Hematopoietic multipotent progenitor cell (in vitro differentiated cells): ENCODE results near the gene CAPN14. TPM values are rescaled to one million over a fixed set of nuclear protein-coding genes. Genes with fewer than 3 reads are reported as not detected.

Experiments used
- DNase-seq, 3 donors: peaks; one replicate each; pipeline ENCODE4 v3.0.0-alpha.2; 2011 to 2015; ENCODE audit warnings: low read depth in 2 of 3, low spot score in 2 of 3
- total RNA-seq: library from RNA; depleted of rRNA; stranded (reverse); fragments of >200 nt; gene quantifications from one replicate; pipeline ENCODE4 v1.2.3, GENCODE V29; 2012

Gene CAPN14
- total RNA-seq, 1 donor, result 1.9 TPM

DNA sequence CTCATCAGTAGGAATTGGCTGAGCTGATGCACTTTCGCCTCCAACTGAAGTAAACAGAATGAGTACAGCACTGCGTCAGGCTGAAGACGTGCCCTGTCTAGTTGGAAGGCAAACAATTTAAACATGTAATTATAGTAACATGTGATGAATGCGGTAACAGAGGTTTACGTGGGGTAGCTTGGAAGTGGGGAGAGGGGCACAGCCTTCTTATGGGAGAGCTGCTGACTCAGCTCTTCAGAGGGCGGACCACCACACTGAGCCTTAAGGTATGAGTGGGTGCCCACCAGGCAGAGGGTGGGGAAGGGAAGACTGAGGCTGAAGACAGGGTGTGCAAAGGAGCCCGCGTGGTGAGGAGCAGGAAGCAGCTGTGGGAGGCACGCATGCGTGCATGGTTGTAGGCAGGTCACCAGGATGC, 10.4 kb upstream of the CAPN14 start:
- DNase-seq, result no peak

DNA sequence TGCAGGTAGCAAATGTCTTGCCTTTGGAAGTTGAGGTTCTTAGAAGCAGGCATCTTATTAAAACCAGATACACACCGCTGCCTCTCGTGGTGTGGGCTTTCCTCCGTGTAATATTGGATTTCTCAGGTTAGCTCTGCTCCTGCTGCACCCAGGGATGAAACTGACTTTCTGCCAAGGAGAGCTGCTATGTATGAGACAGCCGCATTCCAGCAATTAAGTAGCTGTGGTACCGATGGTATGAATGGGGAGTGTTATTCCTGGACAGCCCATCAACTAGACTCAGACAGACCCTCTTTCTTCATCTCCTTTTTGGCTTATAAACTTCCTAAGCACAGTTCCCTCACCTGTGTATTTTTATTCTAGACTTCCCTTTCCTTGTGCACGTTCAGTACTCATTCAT, 9.8 kb upstream of the CAPN14 start:
- DNase-seq, result no peak

DNA sequence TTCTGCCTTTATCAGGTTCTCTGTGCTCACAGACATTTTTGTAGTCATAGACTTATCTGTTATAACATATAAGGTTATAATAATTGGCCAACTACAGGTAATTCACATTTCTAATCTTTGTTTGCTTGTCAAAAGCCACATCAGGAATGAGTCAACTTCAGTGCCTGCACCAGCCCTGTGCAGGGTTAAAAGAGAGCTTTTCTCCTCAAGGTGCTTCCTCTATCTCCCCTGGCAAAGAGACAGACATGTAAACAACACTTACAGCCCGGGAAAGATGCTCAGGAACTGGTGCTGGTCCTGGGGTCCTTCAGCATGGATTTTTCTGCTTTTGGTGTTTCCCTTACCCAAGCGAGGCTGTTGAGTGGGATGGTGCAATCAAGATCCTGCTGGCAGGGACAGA, 9.0 kb upstream of the CAPN14 start:
- peak in 1 of 3 donors; percentile 12 for DNase-seq

DNA sequence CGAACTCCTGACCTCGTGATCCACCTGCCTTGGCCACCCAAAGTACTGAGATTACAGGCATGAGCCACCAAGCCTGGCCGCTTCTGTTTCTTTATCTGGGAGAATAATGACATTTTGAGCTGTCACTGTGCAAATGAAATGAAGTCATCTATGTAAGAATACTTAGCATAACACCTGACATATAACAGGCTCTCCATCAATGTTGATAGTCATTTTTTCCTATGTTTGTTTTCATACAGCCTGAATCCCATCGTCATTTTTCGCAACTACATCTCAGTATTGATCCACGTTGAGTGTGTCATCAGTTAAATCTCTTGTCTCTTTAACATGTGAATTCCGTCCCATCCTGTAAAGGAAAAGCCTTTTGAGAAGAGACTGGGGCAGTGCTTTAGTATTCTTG, 6.4 kb upstream of the CAPN14 start:
- DNase-seq, result no peak

DNA sequence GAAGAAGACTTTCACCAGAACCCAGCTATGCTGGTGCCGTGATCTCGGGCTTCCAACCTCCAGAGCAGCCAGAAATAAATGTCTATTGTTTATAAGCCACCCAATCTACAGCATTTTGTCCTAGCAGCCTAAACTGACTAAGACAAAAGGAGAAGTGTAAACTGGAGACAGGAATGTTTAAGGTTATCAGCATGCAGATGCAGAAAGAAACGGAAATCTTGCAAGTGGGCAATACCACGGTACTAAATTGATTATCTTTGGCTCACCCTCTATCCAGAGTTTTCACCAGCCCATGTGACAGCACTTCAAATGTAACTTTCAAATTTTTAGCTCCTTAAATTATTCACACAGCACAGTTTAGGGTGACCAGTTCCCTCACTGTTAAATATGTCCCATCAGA, 5.7 kb upstream of the CAPN14 start:
- DNase-seq, result peak in 2 of 3 donors; percentile 26 to 46

DNA sequence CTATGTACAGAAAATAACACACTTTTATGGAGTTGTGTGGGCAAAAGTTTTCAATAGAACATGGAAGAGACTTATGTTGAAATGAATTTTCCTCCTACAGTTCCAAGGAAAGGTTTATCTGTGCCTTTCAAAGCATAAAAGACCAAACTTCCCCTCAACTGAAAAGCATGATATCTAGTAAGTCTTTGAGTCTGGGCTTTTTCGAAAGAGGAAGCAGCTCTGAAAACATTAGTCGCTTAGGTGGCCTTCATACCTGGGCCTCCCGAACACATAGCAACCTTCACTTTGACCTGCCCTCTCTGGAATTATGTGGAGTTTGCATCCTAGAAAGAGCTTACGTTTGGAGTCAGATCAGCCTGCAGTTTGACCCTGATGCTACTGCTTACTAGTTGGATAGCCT, 4.8 kb upstream of the CAPN14 start:
- peak in 2 of 3 donors; percentile 39 to 58 for DNase-seq

DNA sequence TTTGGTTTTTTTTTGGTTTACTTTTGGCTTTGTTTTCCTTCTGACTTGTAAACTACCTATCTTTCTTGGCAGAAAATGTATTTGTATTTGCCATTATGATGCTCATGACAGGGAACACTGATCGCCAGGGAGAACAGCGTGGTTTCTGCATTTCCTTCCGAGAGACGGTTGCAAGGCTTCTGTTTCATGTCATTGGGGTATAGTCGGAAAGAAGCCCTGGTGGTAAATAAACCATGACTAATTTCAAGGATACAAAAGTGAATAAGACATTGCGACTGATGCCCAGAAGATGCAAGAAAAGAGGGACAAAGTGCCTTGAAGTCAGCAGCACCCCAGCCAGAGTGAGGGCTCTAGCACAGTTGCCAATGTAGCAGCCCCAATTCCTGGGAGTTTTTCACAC, 4.2 kb upstream of the CAPN14 start:
- DNase-seq, result peak in 1 of 3 donors; percentile 39

DNA sequence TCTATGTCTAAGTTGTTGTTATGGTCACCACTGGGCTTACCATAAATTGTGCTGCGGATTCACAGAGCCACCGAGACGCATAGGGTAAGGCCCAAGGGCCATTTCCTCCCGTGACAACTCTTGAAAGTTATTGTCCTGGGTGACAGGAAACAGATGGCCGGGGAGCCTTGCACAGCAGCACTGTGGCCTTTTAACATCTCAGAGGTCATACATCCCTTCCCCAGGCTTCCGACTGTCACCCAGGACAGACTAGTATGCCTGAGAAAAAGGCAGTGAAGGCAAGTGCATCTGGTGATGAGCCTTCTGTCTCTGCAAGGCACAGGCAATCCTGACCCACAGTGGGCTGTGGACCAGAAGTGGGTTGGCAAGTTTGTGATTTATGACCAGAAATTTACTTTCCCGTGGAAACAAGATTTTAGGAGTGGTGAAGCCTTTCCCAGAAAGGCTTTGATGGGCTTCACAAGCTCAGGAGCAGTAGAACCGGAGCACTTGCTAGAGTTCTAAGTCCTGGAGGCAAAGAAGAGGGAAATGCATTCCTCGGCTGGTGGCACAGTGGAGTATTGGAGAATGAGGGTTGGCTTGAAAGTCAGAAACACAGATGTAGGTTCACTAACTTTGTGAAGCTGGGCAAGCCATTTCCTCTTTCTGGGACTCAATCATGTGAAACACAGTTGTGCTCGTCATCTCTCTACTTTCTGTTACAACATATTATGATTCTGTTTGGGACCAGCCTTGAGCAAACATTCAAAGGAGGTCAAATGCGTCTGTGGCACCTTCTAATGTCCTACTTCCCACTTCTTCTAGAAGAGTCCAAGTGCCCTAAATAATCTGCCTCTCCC, 2.0 kb upstream of the CAPN14 start:
- peak in 2 of 3 donors; percentile 45 to 75 for DNase-seq

DNA sequence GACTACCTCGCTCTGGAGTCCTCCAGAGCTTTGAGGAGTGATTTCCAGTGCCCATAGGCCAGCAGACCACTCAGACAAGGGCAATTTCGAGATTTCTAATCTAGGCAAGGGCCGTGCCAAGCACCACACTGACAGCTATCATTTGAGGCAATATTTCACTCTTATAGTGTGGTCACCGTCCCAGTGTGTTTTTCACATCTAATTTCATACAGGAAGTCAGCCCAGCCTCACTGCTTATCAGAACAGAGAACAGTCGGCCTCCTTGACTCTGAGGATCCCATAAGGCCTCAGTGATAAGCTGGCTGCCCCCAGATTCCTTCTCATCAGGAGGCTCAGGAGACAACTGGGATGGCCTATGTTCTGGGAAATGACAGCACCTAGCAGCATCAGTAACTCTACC, 581 bp downstream of the CAPN14 start:
- peak in 2 of 3 donors; percentile 22 to 41 for DNase-seq

DNA sequence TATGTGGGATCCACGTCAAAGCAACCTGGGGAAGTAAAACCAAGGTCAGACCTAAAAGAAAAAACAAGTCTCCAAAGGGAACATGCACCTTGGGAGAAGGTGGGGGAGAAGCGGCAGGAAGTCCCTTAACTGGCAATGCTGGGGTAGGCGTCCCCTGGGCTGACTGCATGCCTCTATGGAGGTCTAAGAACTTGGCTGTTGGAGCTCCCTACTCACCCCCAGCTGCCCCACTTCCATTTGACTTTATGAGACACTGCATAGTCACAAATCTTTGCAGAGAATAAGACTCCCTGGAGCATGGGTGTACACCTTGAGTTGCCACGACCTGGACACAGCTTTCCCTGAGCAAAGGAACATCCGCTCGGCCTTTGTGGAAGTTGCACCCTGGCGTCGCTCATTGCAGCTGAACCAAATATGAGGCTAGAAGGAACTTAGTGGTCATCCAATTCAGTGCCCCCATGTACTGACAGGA, 2.8 kb downstream of the CAPN14 start:
- DNase-seq, result no peak

DNA sequence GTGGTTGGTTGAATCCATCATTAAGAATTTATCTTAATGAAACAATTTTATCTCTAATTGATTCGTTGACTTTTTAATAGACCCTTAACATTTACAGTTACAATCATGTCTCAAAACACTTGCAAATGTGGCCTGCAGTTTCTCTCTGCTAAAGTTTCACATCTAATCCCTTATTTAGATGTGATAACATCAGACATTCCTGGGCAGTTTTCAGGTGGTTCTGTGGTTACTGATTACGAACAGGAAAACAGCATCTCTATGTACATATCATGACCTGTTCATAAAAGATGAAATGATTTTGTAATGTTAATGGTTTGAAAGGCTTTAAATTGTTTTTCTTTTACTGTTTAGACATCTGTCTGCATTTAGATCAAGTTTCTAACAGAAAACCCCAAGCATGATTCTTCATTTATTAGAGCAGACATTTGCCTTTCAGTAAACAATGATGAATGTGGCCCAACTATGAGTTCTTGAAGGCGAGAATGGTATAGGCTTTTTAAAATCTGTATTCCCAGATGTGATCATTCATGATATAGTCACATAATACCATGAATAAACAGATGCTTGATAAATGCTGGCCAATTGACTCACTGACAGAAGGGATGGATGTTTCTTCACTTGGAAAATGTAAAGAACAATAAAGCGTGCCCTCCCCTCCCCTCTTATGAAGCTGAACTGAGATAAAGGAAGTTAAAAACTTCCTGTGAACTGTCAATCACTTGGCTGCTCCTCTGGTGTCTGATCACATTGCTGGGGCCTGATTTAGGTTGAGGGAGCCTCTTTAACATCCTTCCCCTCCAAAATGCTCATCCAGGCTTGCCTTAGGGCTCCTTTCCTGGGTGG, 3.5 kb downstream of the CAPN14 start:
- no peak for DNase-seq

DNA sequence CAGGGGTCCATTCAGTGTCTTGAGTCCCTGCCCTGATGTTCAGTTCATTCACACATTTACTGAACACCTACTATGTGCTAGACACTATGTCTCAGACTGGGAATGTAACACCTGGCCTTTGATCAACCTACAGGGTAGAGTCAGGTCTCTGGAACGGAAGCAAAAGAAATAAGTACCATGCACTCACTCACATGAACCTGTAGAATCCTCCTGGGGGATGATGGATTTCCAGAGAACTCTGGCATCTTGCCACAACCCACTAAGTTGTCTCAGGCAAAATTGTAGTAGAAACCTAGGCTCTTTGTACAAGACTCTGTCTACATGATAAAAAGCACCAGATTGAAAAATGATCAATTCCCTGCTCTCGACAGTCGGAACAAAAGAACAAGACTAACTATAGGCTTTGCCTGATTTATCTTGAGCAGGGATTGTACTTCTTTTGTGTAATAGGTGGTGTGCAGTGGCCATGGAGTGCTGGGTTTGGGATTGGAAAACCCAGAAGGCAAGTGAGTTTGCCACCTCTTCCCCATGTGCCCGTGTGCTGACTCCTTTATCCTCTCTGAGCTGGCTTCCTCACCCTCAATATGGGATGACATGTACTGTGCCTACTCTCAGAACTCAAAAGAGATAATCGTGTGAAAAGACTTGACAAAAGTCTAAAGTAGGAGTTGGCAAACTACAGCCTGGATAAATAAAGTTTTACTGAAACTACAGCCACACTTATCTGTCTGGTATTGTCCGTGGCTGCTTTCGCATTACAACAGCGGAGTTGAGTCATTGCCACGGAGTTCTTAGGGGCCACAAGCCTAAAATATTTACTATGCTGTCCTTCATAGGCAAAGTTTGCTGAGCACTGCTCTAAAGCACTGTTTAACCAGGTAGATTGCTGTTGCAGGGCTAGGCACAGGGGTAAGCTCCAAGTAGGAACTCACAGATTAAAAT, 4.4 kb downstream of the CAPN14 start:
- DNase-seq, result no peak

DNA sequence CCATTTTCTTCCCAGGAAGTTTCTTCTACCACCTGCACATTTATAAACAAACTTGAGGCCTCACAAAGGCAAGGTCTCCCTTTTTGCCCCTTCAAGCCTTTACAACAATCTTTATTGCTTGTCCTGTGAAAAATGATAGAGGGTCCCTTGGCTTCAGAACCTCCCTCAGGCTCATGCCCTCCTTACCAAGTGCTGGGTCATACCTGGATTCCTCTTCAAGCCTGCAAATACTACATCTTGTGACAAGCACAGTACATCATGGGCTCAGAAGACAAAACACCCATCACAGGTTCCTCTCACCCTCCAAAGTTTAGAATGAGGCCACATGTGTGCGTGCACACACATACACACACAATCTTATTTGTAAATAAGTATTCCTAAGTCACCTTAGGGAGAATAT, 9.1 kb downstream of the CAPN14 start:
- DNase-seq, result no peak

DNA sequence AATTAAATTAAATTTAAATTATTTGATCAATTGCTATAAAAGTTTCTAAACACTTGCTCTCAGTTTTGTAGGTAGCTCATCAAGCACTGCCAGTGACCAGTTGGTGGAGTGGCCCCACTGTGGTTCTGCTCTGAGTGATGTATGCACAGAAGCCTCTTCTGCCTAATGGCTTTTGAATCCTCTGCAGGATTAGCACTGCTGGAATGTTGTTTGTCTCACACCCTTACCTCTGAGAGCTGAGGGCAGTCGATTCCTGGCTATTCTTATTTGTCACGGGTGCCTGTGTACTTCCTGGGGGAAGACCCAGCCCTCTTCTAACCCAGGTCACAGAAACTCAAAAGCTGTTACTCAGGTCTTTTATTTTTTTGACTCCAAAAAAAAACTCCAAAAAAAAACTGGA, 9.5 kb downstream of the CAPN14 start:
- DNase-seq, result no peak

DNA sequence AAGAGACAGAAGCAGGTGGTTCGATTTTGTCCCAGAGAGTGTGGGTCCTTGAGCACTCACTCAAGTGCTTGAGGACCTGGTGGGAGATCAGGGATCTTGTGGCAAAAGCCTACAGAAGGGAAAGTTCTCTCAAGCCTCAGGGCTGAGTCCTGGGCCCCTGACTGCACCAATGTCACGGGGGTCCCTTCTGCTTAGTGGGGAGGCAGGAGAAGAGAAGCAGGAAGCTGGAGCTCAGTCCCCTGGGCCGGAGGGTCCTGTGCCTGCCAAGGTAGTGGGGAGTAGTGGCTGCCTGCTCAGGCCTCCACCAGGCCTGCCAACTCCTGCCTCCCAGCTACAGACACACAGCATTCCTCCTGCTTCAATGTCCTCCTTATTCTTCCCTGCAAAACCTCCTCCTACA, 11.7 kb downstream of the CAPN14 start:
- no peak for DNase-seq

DNA sequence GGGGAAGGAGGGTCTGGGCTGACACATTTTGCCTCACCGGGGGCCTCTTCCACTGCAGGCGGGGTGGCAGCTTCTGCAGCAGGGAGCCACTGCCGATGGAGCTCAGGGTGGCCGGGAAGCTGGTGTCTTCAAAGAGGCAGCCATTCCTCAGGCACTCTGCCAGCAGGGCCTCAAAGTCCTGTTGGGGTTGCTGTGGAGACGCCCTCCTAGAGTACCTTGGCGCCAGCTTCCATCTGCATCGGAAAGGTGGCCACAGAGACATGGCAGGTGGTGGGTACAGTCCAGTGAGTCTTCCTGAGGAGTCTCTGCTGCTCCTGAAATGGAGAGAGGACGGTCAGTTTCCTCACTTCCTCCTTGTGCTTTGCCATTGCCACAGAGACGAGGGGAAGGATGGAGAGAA, 12.1 kb downstream of the CAPN14 start:
- DNase-seq, result no peak

DNA sequence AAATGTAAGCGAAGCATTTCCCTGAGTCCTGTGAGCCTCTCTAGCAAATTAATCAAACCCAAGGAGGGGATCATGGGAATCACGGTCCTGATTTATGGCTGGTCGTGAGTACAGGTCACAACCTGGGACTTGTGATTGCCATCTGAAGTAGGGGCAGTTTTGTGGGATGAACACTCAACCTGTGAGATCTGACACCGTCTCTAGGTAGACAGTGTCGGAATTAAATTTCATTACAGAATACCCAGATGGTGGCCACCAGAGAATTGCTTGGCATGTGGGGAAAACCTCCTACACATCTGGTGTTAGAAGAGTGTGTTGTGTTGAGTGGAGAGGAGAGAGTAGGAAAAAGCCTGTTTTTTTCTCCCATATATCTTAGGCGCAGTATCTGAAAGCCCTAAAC, 12.5 kb downstream of the CAPN14 start:
- no peak for DNase-seq

DNA sequence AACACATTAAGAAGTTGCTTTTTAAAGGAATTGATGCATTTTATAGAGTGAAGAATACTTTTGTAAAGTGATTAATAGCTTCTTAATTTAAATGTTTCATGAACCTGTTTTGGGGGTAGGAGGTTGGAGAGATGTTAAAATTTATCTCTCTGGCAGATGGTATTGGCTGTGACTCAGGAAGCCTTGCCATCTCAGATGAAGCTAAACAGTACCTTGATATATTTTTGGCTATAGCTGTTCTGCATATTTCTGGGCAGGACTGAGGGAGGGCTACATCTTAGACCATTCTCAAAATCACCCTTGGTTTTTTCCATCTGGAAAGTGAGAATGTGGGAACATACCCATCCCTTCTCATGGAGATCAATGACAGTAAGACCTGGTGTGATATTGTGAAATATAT, 13.4 kb downstream of the CAPN14 start:
- DNase-seq, result no peak

DNA sequence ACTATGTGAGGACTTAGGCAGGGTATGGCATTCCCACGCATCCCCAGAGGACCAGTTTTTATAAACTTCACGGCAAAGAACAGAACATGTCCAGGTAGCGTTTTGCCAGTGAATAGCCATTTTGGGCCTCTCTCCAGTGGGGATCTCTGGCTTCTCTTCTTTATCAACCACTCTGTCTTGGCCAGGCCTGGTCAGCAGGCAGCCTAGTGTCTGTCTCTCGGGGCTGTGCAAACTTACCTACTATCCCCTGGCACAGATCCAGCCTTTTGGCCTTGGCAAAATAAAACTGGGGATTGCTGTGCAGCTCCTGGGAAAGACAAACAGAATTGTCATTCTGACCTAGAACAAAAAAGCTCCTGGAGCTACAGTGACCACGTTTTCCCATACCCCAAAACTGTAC, 14.5 kb downstream of the CAPN14 start:
- no peak for DNase-seq

DNA sequence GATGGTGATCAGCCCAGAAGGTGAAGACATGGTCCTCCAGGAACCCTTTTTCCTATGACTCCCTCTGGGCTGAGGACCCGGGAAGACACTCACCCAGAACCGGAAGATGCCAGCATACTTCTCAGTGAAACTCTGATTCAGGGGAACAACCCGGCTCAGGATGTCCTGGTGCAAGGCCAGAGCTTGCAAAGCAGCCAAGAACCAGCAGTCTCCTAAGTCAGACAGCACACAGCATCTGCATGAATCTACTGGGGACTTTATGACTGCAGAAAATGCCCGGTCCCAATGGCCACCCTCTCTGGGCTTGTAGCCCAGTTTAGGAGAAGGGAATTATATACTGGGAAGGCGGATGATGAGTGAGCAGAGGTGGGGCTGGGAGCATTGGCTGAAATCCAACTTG, 15.3 kb downstream of the CAPN14 start:
- DNase-seq, result no peak

DNA sequence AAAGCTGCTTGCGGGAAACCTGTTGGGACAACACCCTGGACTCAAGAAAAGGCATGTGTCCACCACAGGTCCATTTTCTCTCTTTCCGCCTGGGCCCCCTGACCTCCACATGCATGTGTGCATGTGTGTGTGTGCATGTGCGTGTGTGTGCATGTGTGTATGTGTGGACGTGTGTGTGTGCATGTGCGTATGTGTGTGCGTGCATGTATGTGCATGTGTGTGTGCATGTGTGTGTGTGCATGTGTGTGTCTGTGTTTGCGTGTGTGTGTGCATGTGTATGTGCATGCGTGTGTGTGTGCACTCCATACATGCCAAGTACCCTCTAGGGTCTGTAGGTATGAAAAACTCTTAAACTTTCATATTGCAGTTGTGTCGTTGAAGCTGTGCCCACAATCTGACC, 16.3 kb downstream of the CAPN14 start:
- DNase-seq, result no peak
